IPS-18a (cell line): ENCODE results near the gene ASIC2.

ENCODE experiments used
- H3K27ac ChIP-seq: one replicate; pipeline ENCODE4 v1.5.1; 2013; ENCODE audit warnings: low read length
- H3K27me3 ChIP-seq: one replicate; pipeline ENCODE4 v1.6.1; 2013; ENCODE audit warnings: mild to moderate bottlenecking, low read length; ENCODE audit not compliant: control insufficient read depth, insufficient read depth
- H3K36me3 ChIP-seq: one replicate; pipeline ENCODE4 v1.6.1; 2013; ENCODE audit warnings: low read depth, low read length; ENCODE audit not compliant: control insufficient read depth
- H3K4me1 ChIP-seq: one replicate; pipeline ENCODE4 v1.6.1; 2013; ENCODE audit warnings: low read depth, low read length; ENCODE audit not compliant: control insufficient read depth
- H3K4me3 ChIP-seq: one replicate; pipeline ENCODE4 v1.5.1; 2013; ENCODE audit warnings: low read length
- H3K9ac ChIP-seq: one replicate; pipeline ENCODE4 v1.6.1; 2013; ENCODE audit warnings: mild to moderate bottlenecking, low read length, moderate library complexity
- H3K9me3 ChIP-seq: one replicate; pipeline ENCODE4 v1.6.1; 2013; ENCODE audit warnings: low read depth, low read length; ENCODE audit not compliant: control insufficient read depth

The ASIC2 gene

GRCh38 chr17:33199571-33200510, 93.3 kb downstream of the ASIC2 start:
- H3K9me3 ChIP-seq: no peaks in the 10 kb centered on the region
- no peak overlapping the region for H3K27ac ChIP-seq
- H3K9ac ChIP-seq: no peak overlapping the region
- peaks cover 36% of the 10 kb centered on the region for H3K27me3 ChIP-seq
- no peak overlapping the region for H3K4me3 ChIP-seq
- H3K4me1 ChIP-seq: no peaks in the 10 kb centered on the region
- H3K36me3 ChIP-seq: no peaks in the 10 kb centered on the region

- peaks cover 45% of the 10 kb centered on the region for H3K27me3 ChIP-seq
- no peaks in the 10 kb centered on the region for H3K9me3 ChIP-seq
- peaks cover 2% of the 10 kb centered on the region for H3K4me1 ChIP-seq
- H3K9ac ChIP-seq: no peak overlapping the region
- H3K36me3 ChIP-seq: no peaks in the 10 kb centered on the region
- H3K4me3 ChIP-seq: no peak overlapping the region
- no peak overlapping the region for H3K27ac ChIP-seq
Measured at GRCh38 chr17:33198954-33199353, 94.1 kb downstream of the ASIC2 start.

GRCh38 chr17:33197342-33197741, 95.8 kb downstream of the ASIC2 start:
- Histone ChIP-seq H3K9ac (no peak overlapping the region), H3K4me1 (peaks cover 18% of the 10 kb centered on the region), H3K4me3 (no peak overlapping the region), H3K9me3 (no peaks in the 10 kb centered on the region), H3K27me3 (peaks cover 54% of the 10 kb centered on the region), H3K27ac (no peak overlapping the region), H3K36me3 (no peaks in the 10 kb centered on the region)

GRCh38 chr17:33196883-33197282, 96.2 kb downstream of the ASIC2 start:
- no peak overlapping the region for H3K9ac ChIP-seq
- peaks cover 19% of the 10 kb centered on the region for H3K4me1 ChIP-seq
- H3K27ac ChIP-seq: no peak overlapping the region
- H3K9me3 ChIP-seq: no peaks in the 10 kb centered on the region
- no peaks in the 10 kb centered on the region for H3K36me3 ChIP-seq
- peaks cover 59% of the 10 kb centered on the region for H3K27me3 ChIP-seq
- H3K4me3 ChIP-seq: no peak overlapping the region

GRCh38 chr17:33192951-33193911, 99.9 kb downstream of the ASIC2 start:
- peak overlapping the region; percentile 7 for H3K4me3 ChIP-seq
- H3K36me3 ChIP-seq: no peaks in the 10 kb centered on the region
- H3K27ac ChIP-seq: no peak overlapping the region
- H3K9ac ChIP-seq: no peak overlapping the region
- no peaks in the 10 kb centered on the region for H3K9me3 ChIP-seq
- H3K4me1 ChIP-seq: peaks cover 23% of the 10 kb centered on the region
- H3K27me3 ChIP-seq: peaks cover 78% of the 10 kb centered on the region

GRCh38 chr17:33183487-33184026, 109.5 kb downstream of the ASIC2 start:
- Histone ChIP-seq H3K9me3 (no peaks in the 10 kb centered on the region), H3K27me3 (peaks cover 5% of the 10 kb centered on the region), H3K36me3 (no peaks in the 10 kb centered on the region), H3K4me3 (no peak overlapping the region), H3K9ac (no peak overlapping the region), H3K4me1 (peaks cover 3% of the 10 kb centered on the region), H3K27ac (no peak overlapping the region)

GRCh38 chr17:33179151-33179550, 113.9 kb downstream of the ASIC2 start:
- H3K36me3 ChIP-seq: no peaks in the 10 kb centered on the region
- no peak overlapping the region for H3K4me3 ChIP-seq
- peaks cover under 1% of the 10 kb centered on the region for H3K27me3 ChIP-seq
- no peak overlapping the region for H3K9ac ChIP-seq
- no peaks in the 10 kb centered on the region for H3K4me1 ChIP-seq
- H3K27ac ChIP-seq: no peak overlapping the region
- no peaks in the 10 kb centered on the region for H3K9me3 ChIP-seq

- Histone ChIP-seq H3K9ac (no peak overlapping the region), H3K36me3 (no peaks in the 10 kb centered on the region), H3K9me3 (no peaks in the 10 kb centered on the region), H3K4me3 (no peak overlapping the region), H3K27ac (no peak overlapping the region), H3K27me3 (no peaks in the 10 kb centered on the region), H3K4me1 (no peaks in the 10 kb centered on the region)
Measured at GRCh38 chr17:33178681-33179080, 114.4 kb downstream of the ASIC2 start.

- H3K36me3 ChIP-seq: no peaks in the 10 kb centered on the region
Measured at GRCh38 chr17:33175562-33175961, 117.5 kb downstream of the ASIC2 start.

GRCh38 chr17:33171931-33172330, 121.2 kb downstream of the ASIC2 start:
- H3K27ac ChIP-seq: no peak overlapping the region
- H3K9ac ChIP-seq: no peak overlapping the region
- H3K27me3 ChIP-seq: no peaks in the 10 kb centered on the region
- no peaks in the 10 kb centered on the region for H3K9me3 ChIP-seq
- H3K4me1 ChIP-seq: no peaks in the 10 kb centered on the region
- no peaks in the 10 kb centered on the region for H3K36me3 ChIP-seq
- no peak overlapping the region for H3K4me3 ChIP-seq

More at GRCh38 chr17:33175562-33175961, 117.5 kb downstream of the ASIC2 start:
- no peak overlapping the region for H3K9ac ChIP-seq
- no peaks in the 10 kb centered on the region for H3K27me3 ChIP-seq
- H3K27ac ChIP-seq: no peak overlapping the region
- H3K4me1 ChIP-seq: no peaks in the 10 kb centered on the region
- no peak overlapping the region for H3K4me3 ChIP-seq
- H3K9me3 ChIP-seq: no peaks in the 10 kb centered on the region

GRCh38 chr17:33169580-33170285, 123.4 kb downstream of the ASIC2 start:
- Histone ChIP-seq H3K9ac (no peak overlapping the region), H3K36me3 (no peaks in the 10 kb centered on the region), H3K9me3 (no peaks in the 10 kb centered on the region), H3K27me3 (no peaks in the 10 kb centered on the region), H3K27ac (no peak overlapping the region), H3K4me1 (no peaks in the 10 kb centered on the region), H3K4me3 (no peak overlapping the region)
